GM12878 (cell line): ENCODE data around the gene ZDBF2. TPM values are rescaled to one million over a fixed set of nuclear protein-coding genes. Genes with fewer than 3 reads are reported as not detected.

Source experiments
- ATAC-seq: fragments of 200-7000 bp; cut with Tn5 transposase; 3 replicates; pipeline ENCODE4 v1.9.1; 2020; ENCODE audit warnings: mild to moderate bottlenecking, moderate library complexity
- BruUV-seq: library from RNA; stranded (reverse); fragments of 400-500 nt; replicated peaks from 2 replicates; lab custom pipeline; 2021; lab: Mats Ljungman, UMichigan
- CTCF ChIA-PET: fragments of 300-600 bp; sonication (Branson Sonifier 250); formaldehyde crosslinking; extraction: SDS; loops from one replicate; lab custom pipeline; 2021; ENCODE audit warnings: inconsistent platforms; lab: Yijun Ruan, JAX
- POLR2A ChIA-PET: fragments of 350-600 bp; formaldehyde crosslinking; extraction: SDS; loops from one replicate; lab custom pipeline; 2021; ENCODE audit warnings: inconsistent platforms; lab: Charles Lee
- RAD21 ChIA-PET: fragments of 300-600 bp; sonication (Branson Sonifier 250); formaldehyde crosslinking; loops from one replicate; lab custom pipeline; 2023; ENCODE audit warnings: antibody characterized with exemption; ENCODE audit not compliant: unreplicated experiment; lab: Charles Lee
- SMC1A ChIA-PET: fragments of 300-600 bp; sonication (Branson Sonifier 250); formaldehyde crosslinking; loops from one replicate; lab custom pipeline; 2023; ENCODE audit not compliant: unreplicated experiment, uncharacterized antibody; lab: Charles Lee
- DNase-seq: peaks from one replicate; pipeline ENCODE4 v3.0.0-alpha.2; 2011; ENCODE audit warnings: low read depth, low spot score
- FAIRE-seq: peaks from 3 replicates; lab custom pipeline; 2011; peaks lifted over from hg19 to GRCh38; lab: Jason Lieb, UNC
- H2AFZ ChIP-seq: 2 replicates; pipeline ENCODE4 v1.6.0; 2011; ENCODE audit warnings: low read depth, low read length, control low read depth; ENCODE audit not compliant: control insufficient read depth
- H3K27ac ChIP-seq: 2 replicates; pipeline ENCODE4 v1.5.1; 2011; ENCODE audit warnings: control low read depth; ENCODE audit not compliant: control insufficient read depth, insufficient read depth
- H3K27me3 ChIP-seq, 2 experiments: replicated peaks in 1 of 2; 2 replicates each; pipeline versions ENCODE4 v1.6.0 to v1.6.1; 2011; ENCODE audit warnings: low read length in 1 of 2; ENCODE audit not compliant: control insufficient read depth in 2 of 2, insufficient read depth in 2 of 2
- H3K36me3 ChIP-seq, 2 experiments: 2 replicates each; pipeline ENCODE4 v1.5.1; 2011; ENCODE audit warnings: low read length in 1 of 2; ENCODE audit not compliant: control insufficient read depth in 2 of 2, insufficient read depth in 2 of 2
- H3K4me1 ChIP-seq: 2 replicates; pipeline ENCODE4 v1.6.1; 2011; ENCODE audit warnings: mild to moderate bottlenecking, low read length, moderate library complexity, mixed read lengths; ENCODE audit not compliant: control insufficient read depth, insufficient read depth
- H3K4me2 ChIP-seq: 2 replicates; pipeline ENCODE4 v1.6.0; 2011; ENCODE audit warnings: control low read depth; ENCODE audit not compliant: control insufficient read depth, insufficient read depth
- H3K4me3 ChIP-seq: fragments of 200-600 bp; sonication (generic); 2 replicates; pipeline ENCODE4 v1.5.1; 2016
- H3K79me2 ChIP-seq: 2 replicates; pipeline ENCODE4 v1.6.0; 2011; ENCODE audit warnings: low read length; ENCODE audit not compliant: control insufficient read depth, insufficient read depth
- H3K9ac ChIP-seq: 2 replicates; pipeline ENCODE4 v1.8.0; 2011; ENCODE audit warnings: low read length, control low read depth, mixed read lengths; ENCODE audit not compliant: control insufficient read depth, insufficient read depth
- H3K9me3 ChIP-seq: replicated peaks from 3 replicates; pipeline ENCODE4 v1.5.1; 2011; ENCODE audit warnings: mild to moderate bottlenecking, low read length; ENCODE audit not compliant: control insufficient read depth, insufficient read depth
- H4K20me1 ChIP-seq: 2 replicates; pipeline ENCODE4 v1.6.0; 2011; ENCODE audit not compliant: control insufficient read depth, insufficient read depth
- BMI1 ChIP-seq: fragments of 450-650 bp; IDR thresholded peaks from 2 replicates; pipeline ENCODE4 v1.6.1; 2016; ENCODE audit warnings: mild to moderate bottlenecking, moderate library complexity, borderline replicate concordance
- CREB1 ChIP-seq: IDR thresholded peaks from 2 replicates; pipeline ENCODE4 v1.6.1; 2012; ENCODE audit warnings: low read depth, mild to moderate bottlenecking, inconsistent platforms
- GATAD2B ChIP-seq: fragments of 450-650 bp; conservative IDR thresholded peaks from 2 replicates; pipeline ENCODE4 v1.6.1; 2017; ENCODE audit warnings: low read depth, mild to moderate bottlenecking, moderate library complexity
- HCFC1 ChIP-seq: fragments of 150-350 bp; IDR thresholded peaks from 2 replicates; pipeline ENCODE4 v1.6.1; 2014; ENCODE audit warnings: low read length
- IKZF1 ChIP-seq: fragments of 450-650 bp; conservative IDR thresholded peaks from 2 replicates; pipeline ENCODE4 v1.6.1; 2017; ENCODE audit warnings: antibody characterized with exemption, mild to moderate bottlenecking
- RAD21 ChIP-seq: IDR thresholded peaks from 2 replicates; pipeline ENCODE4 v1.6.1; 2011; ENCODE audit warnings: mild to moderate bottlenecking, low read depth, low read length, moderate library complexity; ENCODE audit not compliant: insufficient read depth
- SMAD5 ChIP-seq: IDR thresholded peaks from 2 replicates; pipeline ENCODE4 v1.6.1; 2016; ENCODE audit warnings: antibody characterized with exemption, low read depth
- SMC3 ChIP-seq: IDR thresholded peaks from 2 replicates; pipeline ENCODE4 v1.6.1; 2011; ENCODE audit warnings: low read length, improper control_type of control experiment, borderline replicate concordance
- SUPT20H ChIP-seq: IDR thresholded peaks from 2 replicates; pipeline ENCODE4 v1.6.1; 2011; ENCODE audit warnings: low read depth, mild to moderate bottlenecking, low read length, moderate library complexity, borderline replicate concordance; ENCODE audit not compliant: control insufficient read depth
- YBX1 ChIP-seq: fragments of 450-650 bp; IDR thresholded peaks from 2 replicates; pipeline ENCODE4 v1.6.1; 2016; ENCODE audit warnings: antibody characterized with exemption
- ZBED1 ChIP-seq: IDR thresholded peaks from 2 replicates; pipeline ENCODE4 v1.6.1; 2016; ENCODE audit warnings: borderline replicate concordance
- ZNF274 ChIP-seq: IDR thresholded peaks from one replicate; pipeline ENCODE4 v1.8.0; 2011; ENCODE audit not compliant: insufficient read length, insufficient read depth
- WGBS: methylation state at CpG from one replicate; pipeline ENCODE4 v1.1.6; 2016; ENCODE audit warnings: low lambda C conversion rate; ENCODE audit not compliant: insufficient replicate concordance, insufficient coverage; ENCODE audit errors: missing lambda C conversion rate; 5-methylcytosine and 5-hydroxymethylcytosine counted together
- in situ Hi-C: fragments of 300-500 bp; cut with MboI; formaldehyde crosslinking; loops from 9 replicates; pipeline ENCODE4 v1.14.3; 2018; ENCODE audit warnings: mixed read lengths
- intact Hi-C: fragments of 100-400 bp; cut with micrococcal nuclease; formaldehyde crosslinking; loops from one replicate; pipeline ENCODE4 v1.14.2; 2022; ENCODE audit not compliant: unreplicated experiment
- polyA plus RNA-seq, 11 experiments: library from polyadenylated mRNA; depleted of rRNA in 4 of 11; unstranded in 6 of 11; stranded (reverse) in 5 of 11; fragments of >200 nt; fragmentation: Nextera tagmentation in 4 of 11; fragmentation: Illumina TruSeq in 1 of 11; extraction: Ambion mirVana in 4 of 11; extraction: Trizol in 1 of 11; gene quantifications; 1 replicate in 1 of 11; 2 replicates in 10 of 11; pipeline versions ENCODE4 v1.2.1 to v1.2.3, GENCODE V29; 2011 to 2016; ENCODE audit warnings: inconsistent platforms in 2 of 11, missing spikeins in 2 of 11, low read depth in 1 of 11
- total RNA-seq, 4 experiments: library from RNA; depleted of rRNA in 3 of 4; stranded (reverse); fragments of >200 nt in 3 of 4; fragmentation: Illumina TruSeq in 1 of 4; extraction: Trizol in 1 of 4; gene quantifications; 2 replicates each; pipeline versions ENCODE4 v1.2.1 to v1.2.3, GENCODE V29; 2013 to 2021
- TF ChIP-seq, protein P1 (sequence below), 3 experiments: IDR thresholded peaks in 2 of 3; conservative IDR thresholded peaks in 1 of 3; 2 replicates each; pipeline ENCODE4 v1.5.1; 2011; ENCODE audit warnings: low read depth in 3 of 3, low read length in 3 of 3, mild to moderate bottlenecking in 3 of 3, control low read depth in 2 of 3, moderate library complexity in 2 of 3, inconsistent platforms in 1 of 3, mixed read lengths in 1 of 3; ENCODE audit not compliant: control insufficient read depth in 2 of 3, insufficient read depth in 1 of 3; ENCODE audit errors: extremely low read depth in 1 of 3

ZDBF2 gene
- total and polyA plus RNA-seq, 10 of the 15 experiments (the other 5 are each of a cell fraction or from before 2014, with no cell fraction given) = 0.60 to 21.1 (median 4.2) TPM

GRCh38 chr2:206260188-206261012, 14.1 kb upstream of the ZDBF2 start:
- Histone ChIP-seq H4K20me1 (no peaks in the 10 kb centered on the region), H3K9me3 (no peaks in the 10 kb centered on the region), H3K36me3 (no peaks in the 10 kb centered on the region), H3K4me3 (no peak overlapping the region), H3K9ac (no peak overlapping the region), H3K27ac (no peak overlapping the region), H3K79me2 (no peaks in the 10 kb centered on the region), H3K4me2 (no peak overlapping the region), H2AFZ (no peak overlapping the region), H3K27me3 (peaks cover 2 to 18% of the 10 kb centered on the region in 2 experiments), H3K4me1 (no peaks in the 10 kb centered on the region; the same call in 1 of the 2 replicates)
- FAIRE-seq (peak; percentile 74), DNase-seq (no peak), ATAC-seq (peak; percentile 95)
- ChIA-PET SMC1A (interaction anchor here (0.6 to 3.2 kb wide), 10 partner anchors 13 to 99 kb away, joined by 3 to 10 read pairs (median 3); partner anchors contain the start of gene ZDBF2), CTCF (interaction anchor here (0.6 to 2.8 kb wide), 7 partner anchors 15 to 99 kb away, joined by 3 to 22 read pairs (median 3); no protein-coding TSS in a partner anchor), RAD21 (interaction anchor here (1.0 to 2.4 kb wide), 4 partner anchors 14 to 99 kb away, joined by 3 to 8 read pairs (median 4); no protein-coding TSS in a partner anchor), POLR2A (no interaction called here)
- TF ChIP-seq ZBED1 (no peak), RAD21 (peak; percentile 54), BMI1 (no peak), IKZF1 (no peak), SUPT20H (no peak), CREB1 (no peak), GATAD2B (no peak), YBX1 (no peak), ZNF274 (no peak), SMAD5 (no peak), HCFC1 (no peak), SMC3 (peak; percentile 55; the same call in 1 of the 2 replicates)
- TF ChIP-seq, protein P1, sequence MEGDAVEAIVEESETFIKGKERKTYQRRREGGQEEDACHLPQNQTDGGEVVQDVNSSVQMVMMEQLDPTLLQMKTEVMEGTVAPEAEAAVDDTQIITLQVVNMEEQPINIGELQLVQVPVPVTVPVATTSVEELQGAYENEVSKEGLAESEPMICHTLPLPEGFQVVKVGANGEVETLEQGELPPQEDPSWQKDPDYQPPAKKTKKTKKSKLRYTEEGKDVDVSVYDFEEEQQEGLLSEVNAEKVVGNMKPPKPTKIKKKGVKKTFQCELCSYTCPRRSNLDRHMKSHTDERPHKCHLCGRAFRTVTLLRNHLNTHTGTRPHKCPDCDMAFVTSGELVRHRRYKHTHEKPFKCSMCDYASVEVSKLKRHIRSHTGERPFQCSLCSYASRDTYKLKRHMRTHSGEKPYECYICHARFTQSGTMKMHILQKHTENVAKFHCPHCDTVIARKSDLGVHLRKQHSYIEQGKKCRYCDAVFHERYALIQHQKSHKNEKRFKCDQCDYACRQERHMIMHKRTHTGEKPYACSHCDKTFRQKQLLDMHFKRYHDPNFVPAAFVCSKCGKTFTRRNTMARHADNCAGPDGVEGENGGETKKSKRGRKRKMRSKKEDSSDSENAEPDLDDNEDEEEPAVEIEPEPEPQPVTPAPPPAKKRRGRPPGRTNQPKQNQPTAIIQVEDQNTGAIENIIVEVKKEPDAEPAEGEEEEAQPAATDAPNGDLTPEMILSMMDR (IDR thresholded peaks at IDR 0.05 in 2 of 3, conservative IDR thresholded peaks at IDR 0.05 in 1 of 3; ENCODE audit: control insufficient read depth in 2 of 3, extremely low read depth in 1 of 3, insufficient read depth in 1 of 3, low read depth in 3 of 3, low read length in 3 of 3) = peak; percentile 45 to 55 (median 49)
- 8% methylated on average over 7 of the region's 7 CpGs for WGBS
- intact Hi-C loops (loop anchor here (2.0 kb wide), 1 partner anchor 96 kb away; no protein-coding TSS in a partner anchor), in situ Hi-C loops (loop anchor here (5.0 kb wide), 1 partner anchor 93 kb away; no protein-coding TSS in a partner anchor)
- BruUV-seq = no TSS peak
